OCI-LY1 (cell line): ENCODE data around the gene KCNMA1.

Experiments used
- H2AFZ ChIP-seq: fragments of 200-600 bp; sonication (generic), shearing (Covaris generic); 2 replicates; pipeline ENCODE4 v1.6.0; 2014; ENCODE audit warnings: antibody characterized with exemption, mild to moderate bottlenecking, low read length
- H3F3A ChIP-seq: fragments of 200-600 bp; sonication (generic), shearing (Covaris generic); 2 replicates; pipeline ENCODE4 v1.6.0; 2014; ENCODE audit warnings: mild to moderate bottlenecking, antibody characterized with exemption, low read length, moderate library complexity; ENCODE audit not compliant: insufficient read depth
- H3K27ac ChIP-seq: fragments of 200-600 bp; sonication (generic); 2 replicates; pipeline ENCODE4 v1.5.1; 2014; ENCODE audit warnings: low read length, mixed run types, mild to moderate bottlenecking, low read depth; ENCODE audit not compliant: poor library complexity, severe bottlenecking
- H3K27me3 ChIP-seq: fragments of 200-600 bp; sonication (generic); 2 replicates; pipeline ENCODE4 v1.6.0; 2014; ENCODE audit warnings: antibody characterized with exemption, mild to moderate bottlenecking, low read length, moderate library complexity; ENCODE audit not compliant: insufficient read depth
- H3K36me3 ChIP-seq: fragments of 200-600 bp; sonication (generic); 2 replicates; pipeline ENCODE4 v1.6.1; 2014; ENCODE audit warnings: mild to moderate bottlenecking, antibody characterized with exemption, low read length, moderate library complexity, mixed read lengths; ENCODE audit not compliant: insufficient read depth
- H3K4me1 ChIP-seq: fragments of 200-600 bp; sonication (generic); 2 replicates; pipeline ENCODE4 v1.5.1; 2014; ENCODE audit warnings: mild to moderate bottlenecking, low read length, moderate library complexity; ENCODE audit not compliant: insufficient read depth, severe bottlenecking
- H3K4me2 ChIP-seq: fragments of 200-600 bp; sonication (generic), shearing (Covaris generic); 2 replicates; pipeline ENCODE4 v1.6.1; 2014; ENCODE audit warnings: low read length
- H3K4me3 ChIP-seq: fragments of 200-600 bp; sonication (generic); 2 replicates; pipeline ENCODE4 v1.5.1; 2014; ENCODE audit warnings: low read length, low read depth, mild to moderate bottlenecking, mixed read lengths; ENCODE audit not compliant: poor library complexity, severe bottlenecking
- H3K79me2 ChIP-seq: fragments of 200-600 bp; shearing (Covaris generic); 2 replicates; pipeline ENCODE4 v1.6.1; 2016; ENCODE audit warnings: mixed run types, low read length, mixed read lengths; ENCODE audit not compliant: insufficient read depth
- H3K9ac ChIP-seq: fragments of 200-600 bp; sonication (generic), shearing (Covaris generic); 2 replicates; pipeline ENCODE4 v1.6.1; 2014; ENCODE audit warnings: mild to moderate bottlenecking, low read length, mixed read lengths
- H3K9me2 ChIP-seq: fragments of 200-600 bp; sonication (generic), shearing (Covaris generic); 2 replicates; pipeline ENCODE4 v1.6.1; 2014; ENCODE audit warnings: low read depth, mild to moderate bottlenecking, low read length, mixed read lengths
- H3K9me3 ChIP-seq: fragments of 200-600 bp; shearing (Covaris generic); 2 replicates; pipeline ENCODE4 v1.6.1; 2014; ENCODE audit warnings: low read length, mixed read lengths
- H4K20me1 ChIP-seq: fragments of 200-600 bp; sonication (generic), shearing (Covaris generic); 2 replicates; pipeline ENCODE4 v1.6.0; 2016; ENCODE audit warnings: mild to moderate bottlenecking, low read length; ENCODE audit not compliant: insufficient read depth
- CTCF ChIP-seq: fragments of 200-600 bp; sonication (generic), shearing (Covaris generic); IDR thresholded peaks from 2 replicates; pipeline ENCODE4 v1.5.1; 2017; ENCODE audit warnings: mild to moderate bottlenecking, antibody characterized with exemption, low read length, moderate library complexity, mixed read lengths
- EZH2 ChIP-seq: fragments of 200-600 bp; sonication (generic), shearing (Covaris generic); IDR thresholded peaks from 2 replicates; pipeline ENCODE4 v1.8.0; 2017; ENCODE audit warnings: borderline replicate concordance, mixed run types, mild to moderate bottlenecking, antibody characterized with exemption, low read length, moderate library complexity, mixed read lengths

Gene KCNMA1

GRCh38 chr10:77628906-77629730, 8.5 kb downstream of the KCNMA1 start:
- Histone ChIP-seq H3K27ac (no peak overlapping the region), H3K9me3 (no peaks in the 10 kb centered on the region), H3K9me2 (no peaks in the 10 kb centered on the region), H3K27me3 (no peaks in the 10 kb centered on the region), H3K9ac (no peak overlapping the region), H3K4me2 (no peak overlapping the region), H3K79me2 (no peaks in the 10 kb centered on the region), H2AFZ (no peak overlapping the region), H3K36me3 (no peaks in the 10 kb centered on the region), H3K4me3 (no peak overlapping the region), H3K4me1 (no peaks in the 10 kb centered on the region), H3F3A (no peaks in the 10 kb centered on the region), H4K20me1 (no peaks in the 10 kb centered on the region)
- TF ChIP-seq EZH2, result no peak
- TF ChIP-seq CTCF, result no peak

GRCh38 chr10:77626266-77626935, 11.2 kb downstream of the KCNMA1 start:
- Histone ChIP-seq H3K79me2 (no peaks in the 10 kb centered on the region), H3K27ac (no peak overlapping the region), H3K4me2 (no peak overlapping the region), H3K9ac (no peak overlapping the region), H4K20me1 (no peaks in the 10 kb centered on the region), H3K4me1 (no peaks in the 10 kb centered on the region), H3K36me3 (no peaks in the 10 kb centered on the region), H3K4me3 (no peak overlapping the region), H3K9me3 (no peaks in the 10 kb centered on the region), H3K9me2 (no peaks in the 10 kb centered on the region), H3F3A (no peaks in the 10 kb centered on the region), H2AFZ (no peak overlapping the region), H3K27me3 (no peaks in the 10 kb centered on the region)
- TF ChIP-seq EZH2, result no peak
- no peak for TF ChIP-seq CTCF

- Histone ChIP-seq H4K20me1 (no peaks in the 10 kb centered on the region), H3K9ac (no peak overlapping the region), H3K9me3 (no peaks in the 10 kb centered on the region), H3K9me2 (no peaks in the 10 kb centered on the region), H3K79me2 (no peaks in the 10 kb centered on the region), H2AFZ (no peak overlapping the region), H3K4me1 (no peaks in the 10 kb centered on the region), H3K4me3 (no peak overlapping the region), H3F3A (no peaks in the 10 kb centered on the region), H3K27ac (no peak overlapping the region), H3K4me2 (no peak overlapping the region), H3K27me3 (no peaks in the 10 kb centered on the region), H3K36me3 (no peaks in the 10 kb centered on the region)
- TF ChIP-seq CTCF, result no peak
- no peak for TF ChIP-seq EZH2
Measured at GRCh38 chr10:77625379-77625778, 12.2 kb downstream of the KCNMA1 start.
